Epithelial cell of esophagus (primary cell): Measurements from ENCODE around the gene PLBD2.

Source experiments
- DNase-seq: peaks from one replicate; pipeline ENCODE4 v3.0.0; 2010; ENCODE audit warnings: low read depth
- H3K4me3 ChIP-seq: 2 replicates; pipeline ENCODE4 v1.5.1; 2011; ENCODE audit warnings: mild to moderate bottlenecking, low read length, control low read depth
- TF ChIP-seq, protein P1 (sequence below): IDR thresholded peaks from 2 replicates; pipeline ENCODE4 v1.5.1; 2011; ENCODE audit warnings: low read depth, mild to moderate bottlenecking, low read length, control low read depth, inconsistent platforms; ENCODE audit not compliant: insufficient read depth; ENCODE audit errors: missing control alignments

Gene PLBD2

DNA sequence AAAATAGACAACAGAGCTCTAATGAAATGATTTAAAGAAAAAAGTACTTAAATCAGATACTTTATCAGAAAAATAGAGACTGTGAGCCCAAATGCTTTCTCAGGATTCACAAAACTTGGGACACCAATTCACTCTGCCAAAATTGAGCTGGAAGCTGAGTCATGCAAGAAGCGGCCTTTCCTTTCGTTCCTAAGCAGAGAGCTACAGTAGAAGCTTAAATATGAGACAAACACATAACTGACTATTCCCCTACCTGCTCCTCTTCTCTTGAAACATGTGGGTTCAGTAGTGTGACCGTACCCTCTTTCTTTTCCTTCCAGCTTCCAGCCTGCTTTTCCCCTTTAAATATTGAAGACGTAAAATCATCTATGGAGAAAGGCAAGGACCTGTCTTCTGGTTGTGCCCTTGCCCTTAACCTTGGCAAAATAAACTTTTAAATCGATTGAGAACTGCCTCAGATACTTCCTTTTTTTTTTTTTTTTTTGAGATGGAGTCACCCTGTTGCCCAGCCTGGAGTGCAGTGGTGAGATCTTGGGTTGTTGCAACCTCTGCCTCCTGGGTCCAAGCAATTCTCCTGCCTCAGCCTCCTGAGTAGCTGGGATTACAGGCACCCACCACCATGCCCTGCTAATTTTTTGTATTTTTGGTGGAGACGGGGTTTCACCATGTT, 49.7 kb downstream of the PLBD2 start:
- DNase-seq = no peak
- TF ChIP-seq, protein P1, sequence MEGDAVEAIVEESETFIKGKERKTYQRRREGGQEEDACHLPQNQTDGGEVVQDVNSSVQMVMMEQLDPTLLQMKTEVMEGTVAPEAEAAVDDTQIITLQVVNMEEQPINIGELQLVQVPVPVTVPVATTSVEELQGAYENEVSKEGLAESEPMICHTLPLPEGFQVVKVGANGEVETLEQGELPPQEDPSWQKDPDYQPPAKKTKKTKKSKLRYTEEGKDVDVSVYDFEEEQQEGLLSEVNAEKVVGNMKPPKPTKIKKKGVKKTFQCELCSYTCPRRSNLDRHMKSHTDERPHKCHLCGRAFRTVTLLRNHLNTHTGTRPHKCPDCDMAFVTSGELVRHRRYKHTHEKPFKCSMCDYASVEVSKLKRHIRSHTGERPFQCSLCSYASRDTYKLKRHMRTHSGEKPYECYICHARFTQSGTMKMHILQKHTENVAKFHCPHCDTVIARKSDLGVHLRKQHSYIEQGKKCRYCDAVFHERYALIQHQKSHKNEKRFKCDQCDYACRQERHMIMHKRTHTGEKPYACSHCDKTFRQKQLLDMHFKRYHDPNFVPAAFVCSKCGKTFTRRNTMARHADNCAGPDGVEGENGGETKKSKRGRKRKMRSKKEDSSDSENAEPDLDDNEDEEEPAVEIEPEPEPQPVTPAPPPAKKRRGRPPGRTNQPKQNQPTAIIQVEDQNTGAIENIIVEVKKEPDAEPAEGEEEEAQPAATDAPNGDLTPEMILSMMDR = no peak
- H3K4me3 ChIP-seq = no peak overlapping the region

DNA sequence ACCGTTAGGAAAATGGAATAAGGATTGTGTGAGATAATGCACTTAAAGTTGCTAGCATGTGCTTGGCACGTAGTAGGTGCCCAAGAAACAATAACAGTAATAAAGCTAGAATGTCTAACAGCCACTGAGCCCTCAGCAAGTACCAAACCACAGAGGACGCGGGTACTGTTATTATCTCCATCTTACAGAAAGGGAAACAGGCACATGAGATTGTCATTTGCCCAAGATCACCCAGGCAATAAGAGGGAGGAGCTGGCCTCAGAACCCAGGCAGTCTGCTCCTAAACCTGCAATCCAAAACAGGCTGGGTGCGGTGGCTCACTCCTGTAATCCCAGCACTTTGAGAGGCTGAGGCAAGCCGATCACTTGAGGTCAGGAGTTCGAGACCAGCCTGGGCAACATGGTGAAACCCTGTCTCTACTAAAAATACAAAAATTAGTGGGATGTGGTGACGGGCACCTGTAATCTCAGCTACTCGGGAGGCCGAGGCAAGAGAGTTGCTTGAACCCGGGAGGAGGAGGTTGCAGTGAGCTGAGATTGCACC, 50.4 kb downstream of the PLBD2 start:
- no peak overlapping the region for H3K4me3 ChIP-seq
- DNase-seq = no peak
- TF ChIP-seq, protein P1 = no peak

DNA sequence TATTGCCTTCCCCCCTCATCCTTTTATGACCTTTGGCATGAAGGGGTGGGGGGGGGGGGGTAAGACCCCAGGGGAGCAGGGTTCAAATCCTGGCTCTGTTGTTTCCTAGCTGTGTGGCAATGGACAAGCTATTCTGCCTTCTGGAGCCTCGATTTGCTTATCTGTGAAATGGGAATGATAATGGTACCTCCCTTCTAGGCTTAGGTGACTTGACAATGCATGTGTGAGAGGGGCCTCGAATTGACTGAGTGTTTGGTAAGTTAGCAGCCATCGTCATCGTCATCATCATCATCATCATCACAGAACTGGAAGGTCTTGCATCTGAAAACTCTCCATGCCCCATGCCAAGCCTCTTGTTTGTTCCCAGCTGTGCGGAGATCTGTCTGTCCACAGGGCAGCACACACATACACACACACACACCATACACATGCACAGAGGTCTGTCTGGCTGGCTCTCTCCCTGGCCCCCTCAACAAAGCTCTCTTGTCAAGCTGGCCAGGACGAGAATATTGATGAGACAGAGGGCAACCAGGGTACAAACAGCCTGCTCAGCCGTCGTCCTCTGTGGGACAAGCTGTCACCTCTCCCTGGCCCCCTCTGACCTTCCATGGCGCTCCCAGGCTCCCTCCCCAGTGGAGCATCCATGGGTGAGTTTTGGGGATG, 51.2 kb downstream of the PLBD2 start:
- TF ChIP-seq, protein P1 = no peak
- H3K4me3 ChIP-seq = no peak overlapping the region
- no peak for DNase-seq

DNA sequence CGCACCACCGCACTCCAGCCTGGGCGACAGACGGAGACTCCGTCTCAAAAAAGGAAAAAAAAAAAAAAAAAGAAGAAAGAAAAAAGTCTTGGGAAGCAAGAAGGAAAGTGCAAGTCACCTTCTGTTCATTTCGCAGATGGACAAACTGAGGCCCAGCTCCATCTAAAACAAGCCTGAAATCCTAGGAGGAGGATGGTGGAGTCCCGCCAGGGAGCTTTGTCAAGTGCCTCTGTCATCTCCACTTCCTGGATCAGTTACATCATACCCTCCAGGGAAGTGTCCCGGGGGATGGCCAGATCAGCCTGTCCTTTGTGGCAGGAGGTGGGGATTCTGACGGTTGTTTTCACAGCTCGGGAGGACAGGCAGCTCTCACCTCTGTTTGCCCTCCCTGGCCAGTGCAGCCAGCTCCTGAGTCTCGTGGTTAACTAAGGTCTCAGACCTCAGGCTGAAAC, 55.1 kb downstream of the PLBD2 start:
- H3K4me3 ChIP-seq = no peak overlapping the region
- TF ChIP-seq, protein P1 = no peak
- DNase-seq = peak; percentile 30

DNA sequence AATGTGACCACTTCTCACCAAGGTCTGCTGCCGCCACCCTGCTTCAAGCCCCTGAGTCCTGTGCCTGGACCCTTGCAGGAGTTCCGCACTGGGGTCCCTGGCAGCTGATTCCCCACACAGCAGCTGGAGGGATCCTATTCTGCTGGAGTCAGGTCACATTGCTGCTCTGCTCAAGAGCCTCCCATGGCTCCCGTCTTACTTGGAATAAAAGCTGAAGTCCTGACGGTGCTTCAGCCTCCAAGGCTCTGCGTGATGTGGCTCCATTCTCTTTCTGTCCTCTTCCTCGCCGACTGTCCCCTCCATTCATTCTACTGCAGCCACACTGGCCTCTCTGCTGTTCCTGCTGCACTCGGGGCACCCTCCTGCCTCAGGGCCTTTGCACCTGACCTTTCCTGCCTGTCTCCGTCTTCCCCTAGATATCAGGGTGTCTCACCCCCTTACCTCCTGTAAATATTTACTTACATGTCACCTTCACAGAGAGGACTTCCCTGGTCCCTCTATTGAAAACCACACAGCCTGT, 56.2 kb downstream of the PLBD2 start:
- H3K4me3 ChIP-seq = no peak overlapping the region
- no peak for DNase-seq
- TF ChIP-seq, protein P1 = no peak

DNA sequence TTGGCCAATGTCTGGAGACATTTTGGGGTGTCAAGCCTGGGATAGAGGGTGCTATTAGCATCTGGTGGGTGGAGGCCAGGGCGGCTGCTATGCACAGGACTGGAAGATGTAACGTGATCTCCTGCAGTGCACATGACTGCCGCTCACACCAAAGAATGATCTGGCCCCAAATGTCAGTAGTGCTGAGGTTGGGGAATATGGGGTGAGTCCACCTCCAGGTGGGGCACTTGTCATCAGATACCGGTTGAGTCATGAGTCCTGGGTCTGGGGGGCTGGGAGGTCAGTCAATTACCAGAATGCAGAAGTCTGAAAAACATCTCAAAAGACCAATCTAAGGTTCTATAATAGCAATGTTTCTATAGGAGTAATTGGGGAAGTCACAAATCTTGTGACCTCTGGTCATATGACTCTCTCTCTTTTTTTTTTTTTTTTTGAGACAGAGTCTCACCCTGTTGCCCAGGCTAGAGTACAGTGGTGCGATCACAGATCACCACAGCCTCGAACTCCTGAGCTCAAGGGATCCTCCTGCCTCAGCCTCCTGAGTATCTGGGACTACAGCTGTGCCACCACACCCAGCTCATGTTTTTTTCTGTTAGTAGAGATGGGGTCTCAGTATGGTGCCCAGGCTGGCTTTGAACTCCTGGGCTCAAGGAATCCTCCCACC, 57.8 kb downstream of the PLBD2 start:
- TF ChIP-seq, protein P1 = no peak
- no peak for DNase-seq
- H3K4me3 ChIP-seq = no peak overlapping the region
